ENCODE data around the gene RUFY1.
"Not testable (repeated sequence)": the region's sequence is repeated elsewhere in the genome, so short reads cannot be mapped to it uniquely, and the experiment has no call there.

DNA sequence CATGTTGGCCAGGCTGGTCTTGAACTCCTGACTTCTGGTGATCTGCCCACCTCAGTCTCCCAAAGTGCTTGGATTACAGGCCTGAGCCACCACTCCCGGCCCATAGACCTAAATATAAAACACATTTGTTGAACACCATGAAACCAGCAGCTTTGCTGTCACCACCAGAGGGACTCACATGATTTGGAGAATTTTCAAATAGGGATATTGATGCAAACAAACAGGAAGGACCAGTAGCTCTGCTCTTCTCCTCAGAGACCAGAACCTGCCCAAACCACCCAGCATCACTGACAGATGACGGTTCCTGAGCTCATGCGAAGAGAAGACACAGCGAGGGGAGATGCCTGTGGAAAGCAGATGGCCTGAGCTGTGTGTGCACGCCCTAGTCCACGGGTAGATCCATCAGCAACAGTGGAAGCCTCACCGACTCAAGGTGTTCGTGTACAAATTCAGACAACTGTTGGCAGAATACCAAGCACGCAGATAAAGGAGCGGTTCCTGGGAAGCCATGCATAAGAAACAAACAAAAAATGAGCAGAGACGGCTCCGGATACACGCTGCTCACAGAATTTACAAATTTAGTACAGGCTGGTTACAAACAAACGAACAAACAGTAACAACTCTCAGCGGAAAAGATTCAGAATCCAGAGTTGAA lies 30.8 kb upstream of the RUFY1 start:
- TF ChIP-seq, protein P1, sequence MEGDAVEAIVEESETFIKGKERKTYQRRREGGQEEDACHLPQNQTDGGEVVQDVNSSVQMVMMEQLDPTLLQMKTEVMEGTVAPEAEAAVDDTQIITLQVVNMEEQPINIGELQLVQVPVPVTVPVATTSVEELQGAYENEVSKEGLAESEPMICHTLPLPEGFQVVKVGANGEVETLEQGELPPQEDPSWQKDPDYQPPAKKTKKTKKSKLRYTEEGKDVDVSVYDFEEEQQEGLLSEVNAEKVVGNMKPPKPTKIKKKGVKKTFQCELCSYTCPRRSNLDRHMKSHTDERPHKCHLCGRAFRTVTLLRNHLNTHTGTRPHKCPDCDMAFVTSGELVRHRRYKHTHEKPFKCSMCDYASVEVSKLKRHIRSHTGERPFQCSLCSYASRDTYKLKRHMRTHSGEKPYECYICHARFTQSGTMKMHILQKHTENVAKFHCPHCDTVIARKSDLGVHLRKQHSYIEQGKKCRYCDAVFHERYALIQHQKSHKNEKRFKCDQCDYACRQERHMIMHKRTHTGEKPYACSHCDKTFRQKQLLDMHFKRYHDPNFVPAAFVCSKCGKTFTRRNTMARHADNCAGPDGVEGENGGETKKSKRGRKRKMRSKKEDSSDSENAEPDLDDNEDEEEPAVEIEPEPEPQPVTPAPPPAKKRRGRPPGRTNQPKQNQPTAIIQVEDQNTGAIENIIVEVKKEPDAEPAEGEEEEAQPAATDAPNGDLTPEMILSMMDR (IDR thresholded peaks at IDR 0.05): not testable (repeated sequence)
- not testable (repeated sequence) for TF ChIP-seq POLR2A (IDR thresholded peaks at IDR 0.05)
